IMR-90 (cell line): ENCODE measurements around the gene DMXL1. TPM values are rescaled to one million over a fixed set of nuclear protein-coding genes. Genes with fewer than 3 reads are reported as not detected.

Source experiments
- ATAC-seq: fragments of 200-7000 bp; cut with Tn5 transposase; 2 replicates; pipeline ENCODE4 v1.9.1; 2020; ENCODE audit warnings: low read depth, mild to moderate bottlenecking, moderate library complexity
- BruUV-seq: library from RNA; stranded (reverse); fragments of 400-500 nt; replicated peaks from 2 replicates; lab custom pipeline; 2021; lab: Mats Ljungman, UMichigan
- CTCF ChIA-PET: fragments of 300-600 bp; formaldehyde crosslinking; extraction: SDS; loops from one replicate; lab custom pipeline; 2021; ENCODE audit warnings: antibody characterized with exemption; lab: Yijun Ruan, JAX
- POLR2A ChIA-PET: fragments of 300-600 bp; sonication (Branson Sonifier 250); formaldehyde crosslinking; loops from one replicate; lab custom pipeline; 2022; ENCODE audit warnings: antibody characterized with exemption; ENCODE audit not compliant: unreplicated experiment; lab: Charles Lee
- DNase-seq: peaks from one replicate; pipeline ENCODE4 v3.0.0; 2013
- H2AFZ ChIP-seq: replicated peaks from 2 replicates; pipeline ENCODE3; 2013; ENCODE audit warnings: low read length, mild to moderate bottlenecking; ENCODE audit not compliant: poor library complexity
- H2AK5ac ChIP-seq: 2 replicates; pipeline ENCODE4 v1.6.1; 2013; ENCODE audit warnings: low read depth, low read length, inconsistent platforms
- H2AK9ac ChIP-seq: replicated peaks from 2 replicates; pipeline ENCODE3; 2013; ENCODE audit warnings: mild to moderate bottlenecking, low read depth, low read length, moderate library complexity; ENCODE audit not compliant: poor library complexity
- H2BK120ac ChIP-seq: 2 replicates; pipeline ENCODE4 v1.6.1; 2013; ENCODE audit warnings: low read depth, low read length, inconsistent platforms
- H2BK15ac ChIP-seq: 3 replicates; pipeline ENCODE4 v1.6.1; 2013; ENCODE audit warnings: low read depth, low read length, inconsistent platforms
- H2BK20ac ChIP-seq: 2 replicates; pipeline ENCODE4 v1.6.1; 2013; ENCODE audit warnings: low read depth, mild to moderate bottlenecking, inconsistent platforms, low read length, moderate library complexity
- H2BK5ac ChIP-seq: 2 replicates; pipeline ENCODE4 v1.6.1; 2013; ENCODE audit warnings: mild to moderate bottlenecking, low read depth, low read length, inconsistent platforms; ENCODE audit not compliant: poor library complexity, severe bottlenecking
- H3K14ac ChIP-seq: replicated peaks from 2 replicates; pipeline ENCODE4 v1.6.1; 2013; ENCODE audit warnings: low read depth, low read length, inconsistent platforms
- H3K18ac ChIP-seq: 2 replicates; pipeline ENCODE4 v1.6.1; 2013; ENCODE audit warnings: low read depth, low read length, control low read depth
- H3K23ac ChIP-seq: 2 replicates; pipeline ENCODE4 v1.6.1; 2013; ENCODE audit warnings: low read depth, low read length, inconsistent platforms
- H3K27ac ChIP-seq: 2 replicates; pipeline ENCODE4 v1.5.1; 2013; ENCODE audit warnings: mild to moderate bottlenecking, control low read depth, low read length; ENCODE audit not compliant: insufficient read depth
- H3K27me3 ChIP-seq: 2 replicates; pipeline ENCODE4 v1.6.1; 2013; ENCODE audit warnings: low read length; ENCODE audit not compliant: control insufficient read depth, insufficient read depth
- H3K36me3 ChIP-seq: 2 replicates; pipeline ENCODE4 v1.6.1; 2013; ENCODE audit warnings: low read length, mixed read lengths; ENCODE audit not compliant: control insufficient read depth, insufficient read depth
- H3K4ac ChIP-seq: 2 replicates; pipeline ENCODE4 v1.6.1; 2013; ENCODE audit warnings: low read depth, low read length, inconsistent platforms
- H3K4me1 ChIP-seq: 2 replicates; pipeline ENCODE4 v1.6.1; 2013; ENCODE audit warnings: low read length, mixed read lengths; ENCODE audit not compliant: control insufficient read depth, insufficient read depth
- H3K4me2 ChIP-seq: 2 replicates; pipeline ENCODE4 v1.6.1; 2013; ENCODE audit warnings: low read depth, mild to moderate bottlenecking, control low read depth, low read length, moderate library complexity
- H3K4me3 ChIP-seq: 2 replicates; pipeline ENCODE4 v1.5.1; 2013; ENCODE audit warnings: low read depth, mild to moderate bottlenecking, control low read depth, low read length, moderate library complexity; ENCODE audit not compliant: insufficient read depth
- H3K56ac ChIP-seq: 2 replicates; pipeline ENCODE4 v1.6.1; 2013; ENCODE audit warnings: low read length, inconsistent platforms; ENCODE audit not compliant: insufficient read depth; ENCODE audit errors: extremely low read depth
- H3K79me1 ChIP-seq, 2 experiments: 2 replicates each; pipeline ENCODE4 v1.6.1; 2013; ENCODE audit warnings: low read length in 2 of 2, inconsistent platforms in 1 of 2, low read depth in 1 of 2
- H3K9ac ChIP-seq: 2 replicates; pipeline ENCODE4 v1.6.1; 2013; ENCODE audit warnings: low read depth, low read length, control low read depth
- H3K9me1 ChIP-seq: 2 replicates; pipeline ENCODE4 v1.6.1; 2013; ENCODE audit warnings: low read length, inconsistent platforms; ENCODE audit not compliant: insufficient read depth
- H3K9me3 ChIP-seq: 2 replicates; pipeline ENCODE4 v1.6.1; 2013; ENCODE audit warnings: low read length; ENCODE audit not compliant: control insufficient read depth, insufficient read depth
- H4K20me1 ChIP-seq: 2 replicates; pipeline ENCODE4 v1.6.1; 2013; ENCODE audit warnings: low read length, inconsistent platforms; ENCODE audit not compliant: insufficient read depth
- H4K5ac ChIP-seq: 2 replicates; pipeline ENCODE4 v1.6.1; 2013; ENCODE audit warnings: mild to moderate bottlenecking, low read depth, low read length, control low read depth
- H4K8ac ChIP-seq, 2 experiments: 2 replicates each; pipeline ENCODE4 v1.6.1; 2013; ENCODE audit warnings: low read depth in 2 of 2, low read length in 2 of 2, control low read depth in 1 of 2, inconsistent platforms in 1 of 2
- H4K91ac ChIP-seq: 2 replicates; pipeline ENCODE4 v1.6.1; 2013; ENCODE audit warnings: low read depth, low read length, inconsistent platforms; ENCODE audit not compliant: insufficient read depth
- BHLHE40 ChIP-seq: fragments of 150-350 bp; IDR thresholded peaks from 2 replicates; pipeline ENCODE4 v1.6.1; 2016; ENCODE audit warnings: mild to moderate bottlenecking, low read depth, low read length
- CEBPB ChIP-seq: IDR thresholded peaks from 2 replicates; pipeline ENCODE4 v1.6.1; 2012; ENCODE audit warnings: low read depth, low read length, improper control_type of control experiment
- CHD1 ChIP-seq: IDR thresholded peaks from 2 replicates; pipeline ENCODE4 v1.6.1; 2012; ENCODE audit warnings: low read depth, low read length, improper control_type of control experiment
- CTCF ChIP-seq: conservative IDR thresholded peaks from 2 replicates; pipeline ENCODE4 v1.5.1; 2012; ENCODE audit warnings: mild to moderate bottlenecking, low read depth, low read length, improper control_type of control experiment
- FOS ChIP-seq: fragments of 150-350 bp; IDR thresholded peaks from 2 replicates; pipeline ENCODE4 v1.6.1; 2016; ENCODE audit warnings: low read depth, low read length
- MAFK ChIP-seq: IDR thresholded peaks from 2 replicates; pipeline ENCODE4 v1.6.1; 2012; ENCODE audit warnings: low read depth, low read length, improper control_type of control experiment
- MAZ ChIP-seq: IDR thresholded peaks from 2 replicates; pipeline ENCODE4 v1.6.1; 2012; ENCODE audit warnings: low read depth, mild to moderate bottlenecking, low read length, improper control_type of control experiment, moderate library complexity, borderline replicate concordance
- MXI1 ChIP-seq: IDR thresholded peaks from 2 replicates; pipeline ENCODE4 v1.6.1; 2012; ENCODE audit warnings: low read depth, mild to moderate bottlenecking, low read length, moderate library complexity, borderline replicate concordance
- NFE2L2 ChIP-seq: fragments of 150-350 bp; IDR thresholded peaks from 2 replicates; pipeline ENCODE4 v1.6.1; 2016; ENCODE audit warnings: low read depth, mild to moderate bottlenecking, low read length
- POLR2A ChIP-seq: IDR thresholded peaks from 2 replicates; pipeline ENCODE4 v1.6.1; 2012; ENCODE audit warnings: mild to moderate bottlenecking, low read depth, low read length
- RAD21 ChIP-seq: IDR thresholded peaks from 2 replicates; pipeline ENCODE4 v1.6.1; 2012; ENCODE audit warnings: low read length, improper control_type of control experiment
- RCOR1 ChIP-seq: IDR thresholded peaks from 2 replicates; pipeline ENCODE4 v1.6.1; 2012; ENCODE audit warnings: mild to moderate bottlenecking, low read length, improper control_type of control experiment; ENCODE audit not compliant: insufficient replicate concordance
- RFX5 ChIP-seq: IDR thresholded peaks from 2 replicates; pipeline ENCODE4 v1.8.0; 2012; ENCODE audit warnings: low read depth, mild to moderate bottlenecking, low read length, moderate library complexity
- SMC3 ChIP-seq: fragments of 150-350 bp; IDR thresholded peaks from 2 replicates; pipeline ENCODE4 v1.6.1; 2016; ENCODE audit warnings: low read depth, mild to moderate bottlenecking, antibody characterized with exemption, low read length, moderate library complexity
- WGBS, 2 experiments: methylation state at CpG; one replicate each; pipeline versions ENCODE4 v1.1.5 to v1.1.7; 2013; ENCODE audit warnings: missing lambda C conversion rate in 2 of 2; ENCODE audit not compliant: insufficient read length in 1 of 2; ENCODE audit errors: extremely low coverage in 2 of 2; 5-methylcytosine and 5-hydroxymethylcytosine counted together
- dilution Hi-C: fragments of 300-500 bp; cut with HindIII; formaldehyde crosslinking; loops from one replicate; pipeline ENCODE4 v1.14.3; 2018; ENCODE audit warnings: low sequenced_read_pairs; ENCODE audit not compliant: unreplicated experiment
- in situ Hi-C: fragments of 300-500 bp; cut with MboI; formaldehyde crosslinking; loops from 3 replicates; pipeline ENCODE4 v1.14.3; 2019; ENCODE audit warnings: low sequenced_read_pairs, inconsistent platforms, mixed read lengths
- intact Hi-C: fragments of 100-400 bp; cut with micrococcal nuclease; formaldehyde crosslinking; loops from 2 replicates; pipeline ENCODE4 v1.10.0; 2022
- polyA plus RNA-seq, 3 experiments: library from polyadenylated mRNA; depleted of rRNA; stranded (reverse); fragments of >200 nt; gene quantifications; 2 replicates each; pipeline ENCODE4 v1.2.3, GENCODE V29; 2012; ENCODE audit warnings: low replicate concordance in 1 of 3
- total RNA-seq: library from RNA; depleted of rRNA; stranded (reverse); fragments of >200 nt; gene quantifications from 2 replicates; pipeline ENCODE4 v1.2.3, GENCODE V29; 2012
- TF ChIP-seq, protein P1 (sequence below): fragments of 150-350 bp; IDR thresholded peaks from 2 replicates; pipeline ENCODE4 v1.6.1; 2016; ENCODE audit warnings: low read depth, mild to moderate bottlenecking, low read length, moderate library complexity, borderline replicate concordance
- TF ChIP-seq, protein P2 (sequence below): fragments of 150-350 bp; IDR thresholded peaks from 2 replicates; pipeline ENCODE4 v1.6.1; 2017; ENCODE audit warnings: mild to moderate bottlenecking, antibody characterized with exemption, low read length, low read depth

DMXL1 gene
- total and polyA plus RNA-seq, 2 of the 4 experiments (the other 2 are of a cell fraction) = 8.1 to 21.5 TPM

DNA sequence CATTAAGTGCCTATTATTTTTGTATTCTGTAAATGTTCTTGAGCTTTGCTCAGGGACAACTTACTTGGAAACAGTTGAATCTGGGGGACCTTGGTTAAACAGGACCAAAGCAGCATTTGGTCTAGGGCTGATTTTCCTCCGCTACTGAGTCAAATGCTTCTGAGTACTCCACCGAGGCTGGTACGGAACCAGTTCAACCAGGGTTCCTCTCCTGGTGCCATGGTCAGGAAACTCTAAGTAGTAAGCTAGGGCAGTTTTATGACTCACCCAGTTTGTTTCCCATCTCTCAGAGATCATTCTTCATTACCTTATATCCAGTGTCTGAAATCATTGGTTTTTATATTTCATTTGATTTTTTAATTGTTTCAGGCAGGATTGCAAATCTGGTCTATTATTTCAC lies 173.0 kb downstream of the DMXL1 start:
- dilution Hi-C loops = no loop called here
- no TSS peak for BruUV-seq
- Histone ChIP-seq H2BK15ac (no peak overlapping the region), H2BK5ac (no peak overlapping the region), H3K18ac (no peak overlapping the region), H2AFZ (no peak overlapping the region), H4K5ac (no peak overlapping the region), H3K9me3 (no peaks in the 10 kb centered on the region), H3K56ac (no peak overlapping the region), H3K4me2 (no peak overlapping the region), H3K14ac (no peak overlapping the region), H2AK5ac (no peak overlapping the region), H3K79me1 (no peaks in the 10 kb centered on the region), H4K20me1 (no peaks in the 10 kb centered on the region), H3K4me1 (no peaks in the 10 kb centered on the region), H3K36me3 (no peaks in the 10 kb centered on the region; the same call in 1 of the 2 replicates), H4K91ac (no peak overlapping the region), H3K4me3 (no peak overlapping the region), H4K8ac (no peak overlapping the region), H2BK20ac (no peak overlapping the region), H3K27me3 (no peaks in the 10 kb centered on the region), H3K23ac (no peak overlapping the region), H2BK120ac (no peak overlapping the region), H3K27ac (no peak overlapping the region), H2AK9ac (no peak overlapping the region), H3K4ac (no peak overlapping the region), H3K9me1 (no peaks in the 10 kb centered on the region), H3K9ac (no peak overlapping the region)
- CTCF ChIA-PET = no interaction called here
- whole genome bisulfite sequencing, 2 experiments = no CpG with 5 or more reads among the region's 3 CpGs
- intact Hi-C loops = no loop called here
- DNase-seq (no peak), ATAC-seq (no peak)
- in situ Hi-C loops = no loop called here
- TF ChIP-seq RCOR1 = no peak
- TF ChIP-seq, protein P1, sequence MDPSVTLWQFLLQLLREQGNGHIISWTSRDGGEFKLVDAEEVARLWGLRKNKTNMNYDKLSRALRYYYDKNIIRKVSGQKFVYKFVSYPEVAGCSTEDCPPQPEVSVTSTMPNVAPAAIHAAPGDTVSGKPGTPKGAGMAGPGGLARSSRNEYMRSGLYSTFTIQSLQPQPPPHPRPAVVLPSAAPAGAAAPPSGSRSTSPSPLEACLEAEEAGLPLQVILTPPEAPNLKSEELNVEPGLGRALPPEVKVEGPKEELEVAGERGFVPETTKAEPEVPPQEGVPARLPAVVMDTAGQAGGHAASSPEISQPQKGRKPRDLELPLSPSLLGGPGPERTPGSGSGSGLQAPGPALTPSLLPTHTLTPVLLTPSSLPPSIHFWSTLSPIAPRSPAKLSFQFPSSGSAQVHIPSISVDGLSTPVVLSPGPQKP = no peak
- TF ChIP-seq CTCF = no peak
- no peak for TF ChIP-seq RAD21
- no peak for TF ChIP-seq RFX5
- no peak for TF ChIP-seq NFE2L2
- TF ChIP-seq SMC3 = no peak
- TF ChIP-seq, protein P2, sequence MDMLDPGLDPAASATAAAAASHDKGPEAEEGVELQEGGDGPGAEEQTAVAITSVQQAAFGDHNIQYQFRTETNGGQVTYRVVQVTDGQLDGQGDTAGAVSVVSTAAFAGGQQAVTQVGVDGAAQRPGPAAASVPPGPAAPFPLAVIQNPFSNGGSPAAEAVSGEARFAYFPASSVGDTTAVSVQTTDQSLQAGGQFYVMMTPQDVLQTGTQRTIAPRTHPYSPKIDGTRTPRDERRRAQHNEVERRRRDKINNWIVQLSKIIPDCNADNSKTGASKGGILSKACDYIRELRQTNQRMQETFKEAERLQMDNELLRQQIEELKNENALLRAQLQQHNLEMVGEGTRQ = no peak
- TF ChIP-seq BHLHE40 = no peak
- no peak for TF ChIP-seq CHD1
- TF ChIP-seq POLR2A = no peak
- no peak for TF ChIP-seq FOS
- no peak for TF ChIP-seq MAFK
- TF ChIP-seq MAZ = no peak
- TF ChIP-seq MXI1 = no peak
- no peak for TF ChIP-seq CEBPB
- POLR2A ChIA-PET = no interaction called here
